NCI-H446 (cell line): Measurements from ENCODE around the gene SETBP1.

Source experiments
- DNase-seq, 2 experiments: peaks; one replicate each; lab custom pipeline; 2025; lab: John Stamatoyannopoulos, UW

The SETBP1 gene

DNA sequence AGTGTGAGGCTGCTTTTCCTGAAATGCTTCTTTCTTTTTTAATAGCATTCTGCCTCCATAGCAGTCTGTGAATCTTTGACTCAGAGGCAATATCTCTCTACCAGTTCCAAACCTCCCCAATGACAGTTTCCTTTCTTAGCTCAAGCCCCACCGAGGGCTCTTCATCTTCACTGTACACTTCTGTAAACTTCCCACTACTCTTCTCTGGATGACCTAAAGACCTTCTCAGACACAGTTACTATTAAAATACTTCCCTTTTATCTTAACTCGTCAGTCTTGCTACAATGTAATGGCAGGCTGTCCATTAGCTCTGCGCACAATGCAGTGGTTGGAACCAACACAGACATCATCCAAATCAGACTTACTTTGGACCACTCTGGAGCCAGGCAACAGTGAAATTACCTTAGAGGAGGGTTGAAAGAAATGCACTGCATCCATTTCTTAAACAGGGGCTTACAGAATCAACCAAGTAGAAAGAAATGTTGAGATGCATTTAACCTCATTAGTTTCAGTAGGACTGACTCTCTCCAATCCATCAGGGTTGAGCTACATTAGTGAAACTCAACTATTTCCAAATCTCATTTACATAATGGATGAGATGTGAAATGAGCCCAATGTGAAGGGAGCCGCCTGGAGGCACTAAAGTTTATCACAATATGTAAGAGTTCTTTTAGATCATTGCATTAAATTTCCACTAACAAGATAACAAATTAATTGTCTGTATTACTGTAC lies 343.8 kb downstream of the SETBP1 start:
- DNase-seq = no peak

DNA sequence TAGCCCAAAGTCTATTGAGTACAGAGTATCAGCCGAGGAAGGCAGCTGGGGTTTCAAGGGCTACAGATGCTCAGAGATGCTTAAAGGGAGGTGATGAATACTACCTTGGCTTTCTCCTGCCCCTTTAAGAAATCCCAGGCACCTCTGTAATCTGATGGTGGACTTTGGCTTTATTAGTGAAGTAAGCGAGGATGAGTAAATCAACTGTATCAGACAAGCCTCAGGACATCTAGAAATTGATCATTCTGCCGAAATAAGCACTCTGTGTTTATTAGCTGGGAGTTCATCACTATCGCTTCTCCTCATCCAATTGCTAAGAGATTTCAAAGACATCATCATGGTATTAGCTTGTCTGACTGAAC lies 344.4 kb downstream of the SETBP1 start:
- no peak for DNase-seq

DNA sequence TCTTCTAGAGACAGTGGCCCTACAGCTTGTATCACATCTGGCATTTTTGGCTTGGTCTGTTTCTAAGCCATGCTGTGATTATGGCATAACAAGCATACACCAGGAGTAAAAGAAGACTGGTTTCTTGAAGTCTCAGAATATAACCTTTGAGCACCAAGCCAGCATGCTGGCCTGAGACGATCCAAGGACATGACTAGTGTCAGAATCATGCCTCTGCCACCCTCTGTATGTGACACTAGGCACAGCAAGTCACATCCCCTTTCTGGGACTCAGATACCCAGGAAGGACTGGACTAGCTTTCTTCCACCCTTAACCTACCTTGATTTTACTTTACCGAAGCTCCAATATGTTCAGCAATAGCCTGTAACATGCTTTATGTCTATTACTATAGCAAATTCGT lies 345.5 kb downstream of the SETBP1 start:
- DNase-seq = no peak

DNA sequence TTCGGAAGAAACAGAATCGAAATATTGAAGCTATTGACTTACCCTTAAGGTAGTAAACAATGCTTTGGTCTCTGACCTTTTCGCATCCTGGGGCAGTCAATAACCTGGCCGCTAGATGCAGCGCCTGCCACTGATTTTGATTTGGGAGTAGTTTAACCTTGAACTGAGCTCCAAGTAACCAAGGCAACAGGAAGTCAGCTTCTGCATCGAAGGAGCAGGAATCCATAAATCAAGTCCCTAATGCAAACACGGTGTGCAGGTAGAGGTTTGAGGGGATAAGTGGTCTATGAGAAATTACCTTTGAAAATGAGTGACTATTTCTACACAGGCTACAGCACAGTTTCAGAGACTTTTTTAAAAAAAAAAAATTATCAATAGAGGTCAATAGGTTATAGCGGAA lies 353.5 kb downstream of the SETBP1 start:
- DNase-seq = no peak

DNA sequence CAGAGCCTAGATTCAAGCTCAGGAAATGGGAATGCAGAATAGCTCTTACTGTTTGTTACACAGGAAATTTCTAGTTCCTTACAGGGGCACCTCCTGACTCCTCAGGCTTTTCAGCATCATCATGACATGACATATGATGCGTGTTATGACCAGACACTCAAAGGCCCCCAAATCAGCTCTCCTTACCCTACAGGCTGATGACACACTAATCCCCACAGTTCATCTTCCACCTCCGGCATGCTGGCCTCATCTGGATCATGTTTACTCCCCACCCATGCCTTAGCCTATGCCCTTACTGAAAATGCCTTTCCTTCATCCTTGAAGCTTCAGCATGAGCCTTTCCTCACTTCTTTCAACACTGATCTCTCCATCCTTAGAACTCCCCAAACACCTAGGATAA lies 356.9 kb downstream of the SETBP1 start:
- DNase-seq = no peak

DNA sequence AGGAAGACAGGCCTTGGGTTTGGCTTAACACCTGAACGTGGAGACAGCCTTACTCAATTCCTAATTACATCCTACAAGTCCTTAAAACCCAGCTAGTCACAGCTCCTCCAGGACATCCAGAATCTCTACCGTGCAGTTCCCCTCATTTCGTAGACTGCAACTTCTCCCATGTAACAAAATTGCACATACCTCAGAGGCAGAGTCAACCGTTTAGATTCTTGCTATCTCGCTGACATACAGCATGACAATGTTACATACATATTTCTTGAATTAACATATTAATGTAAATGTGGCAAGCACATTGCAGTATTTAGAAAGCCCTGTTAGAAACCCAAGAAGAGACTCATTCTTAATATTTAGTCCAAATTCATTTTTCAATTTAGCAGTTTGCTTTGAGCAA lies 358.7 kb downstream of the SETBP1 start:
- no peak for DNase-seq

DNA sequence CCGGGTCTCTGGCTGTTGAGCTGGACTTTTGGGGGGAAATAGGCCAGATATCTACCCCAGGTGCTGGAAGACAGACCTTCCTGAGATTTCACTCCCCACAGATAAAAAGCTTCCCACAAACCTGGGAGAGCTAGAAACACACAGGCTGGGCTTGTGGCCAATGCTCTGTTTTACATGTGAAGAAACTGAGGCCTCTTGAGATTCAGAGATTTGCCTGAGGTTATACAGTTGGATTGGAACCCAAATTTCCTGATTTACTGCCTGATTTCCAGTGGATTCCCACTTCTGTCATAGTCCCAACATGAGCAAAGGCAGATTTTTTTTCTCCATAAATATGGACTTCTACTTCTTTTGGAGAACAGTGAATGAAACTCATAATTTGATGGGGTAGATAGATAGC lies 360.2 kb downstream of the SETBP1 start:
- no peak for DNase-seq

DNA sequence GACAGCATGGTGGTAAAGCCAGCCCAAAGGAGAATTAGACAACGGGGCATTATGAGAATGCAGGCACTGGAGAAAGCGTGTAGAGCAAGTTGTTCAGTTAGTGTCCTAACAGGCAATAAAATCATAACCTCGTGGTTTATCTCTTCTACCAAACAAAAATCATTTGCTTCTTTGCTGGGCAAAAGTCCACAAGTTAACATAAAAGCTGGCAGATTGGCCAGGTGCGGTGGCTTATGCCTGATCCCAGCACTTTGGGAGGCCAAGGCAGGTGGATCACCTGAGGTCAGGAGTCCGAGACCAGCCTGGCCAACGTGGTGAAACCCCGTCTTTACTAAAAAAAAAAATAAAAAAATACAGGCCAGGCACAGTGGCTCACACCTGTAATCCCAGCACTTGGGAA lies 364.1 kb downstream of the SETBP1 start:
- DNase-seq = no peak

DNA sequence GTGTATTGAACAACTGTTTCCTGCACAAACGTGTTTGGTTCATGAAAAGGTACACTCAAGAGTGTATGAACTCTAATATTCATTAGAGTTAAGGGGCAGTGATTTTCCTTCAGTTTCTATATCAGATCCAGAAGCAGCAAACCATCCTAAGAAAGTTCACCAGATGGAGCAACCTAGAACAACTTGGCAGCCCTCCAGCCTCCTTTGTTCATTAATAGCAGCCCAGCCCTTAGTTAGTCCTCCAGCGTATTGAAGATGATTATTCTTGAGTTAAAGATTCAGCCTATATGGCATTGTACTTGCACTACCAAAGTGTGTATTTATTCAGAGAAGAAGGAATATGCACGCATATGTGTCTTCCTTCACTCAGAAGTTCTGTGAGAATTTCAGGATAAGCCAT lies 365.5 kb downstream of the SETBP1 start:
- peak; percentile 38 to 83 for DNase-seq

DNA sequence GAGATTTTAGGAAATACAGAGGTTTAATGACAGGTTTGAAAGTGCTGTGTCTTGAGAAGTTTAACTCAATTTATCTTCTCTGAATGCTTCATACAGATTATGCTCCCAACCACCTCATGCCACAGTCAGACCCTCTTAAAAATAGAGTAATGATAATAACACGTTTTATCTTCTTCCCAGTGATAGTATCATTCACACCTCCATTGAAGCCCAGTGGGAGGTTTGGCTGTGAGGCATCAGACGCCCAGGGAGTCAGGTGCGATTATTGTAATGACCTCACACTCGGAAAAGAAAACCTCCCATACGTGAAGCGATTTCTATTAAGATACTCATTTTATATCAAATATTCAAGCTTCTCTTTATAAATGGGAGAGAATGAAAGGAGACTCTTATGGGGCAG lies 366.3 kb downstream of the SETBP1 start:
- DNase-seq = no peak

DNA sequence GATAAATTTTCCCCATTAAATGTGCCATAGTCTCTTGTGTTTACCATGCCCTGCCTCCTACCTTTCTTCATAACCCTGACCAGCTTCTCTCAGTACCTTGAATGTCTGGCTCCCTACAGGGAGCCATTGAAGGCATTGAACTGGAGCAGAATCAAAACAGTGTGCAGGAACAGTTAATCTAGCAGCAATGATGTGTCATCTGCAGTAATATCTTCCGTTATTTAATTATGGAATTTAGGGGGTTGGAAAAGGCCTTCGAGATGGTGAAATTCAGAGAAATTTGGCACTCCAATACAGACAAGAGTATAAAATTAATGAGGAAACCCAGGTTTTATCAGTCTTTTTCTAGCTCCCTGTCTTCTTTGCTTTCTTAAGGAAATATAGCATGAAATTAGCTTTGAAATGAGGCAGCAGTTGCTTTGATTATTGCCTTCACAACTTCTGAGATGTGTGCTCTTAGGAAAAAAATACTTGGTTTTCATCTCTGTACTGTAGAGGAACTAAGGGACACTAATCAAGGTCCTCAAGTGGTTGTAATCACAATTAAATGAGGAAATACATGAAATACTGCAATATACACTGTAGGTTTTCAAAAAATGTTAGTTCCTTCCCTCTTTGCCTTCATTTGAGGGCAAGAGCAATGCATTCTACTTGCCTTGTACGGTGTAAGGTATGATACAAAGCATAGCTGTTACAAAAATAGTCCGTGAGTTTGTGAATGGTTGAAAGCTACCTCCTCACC lies 369.1 kb downstream of the SETBP1 start:
- peak in 1 of 2 experiments; percentile 18 for DNase-seq

DNA sequence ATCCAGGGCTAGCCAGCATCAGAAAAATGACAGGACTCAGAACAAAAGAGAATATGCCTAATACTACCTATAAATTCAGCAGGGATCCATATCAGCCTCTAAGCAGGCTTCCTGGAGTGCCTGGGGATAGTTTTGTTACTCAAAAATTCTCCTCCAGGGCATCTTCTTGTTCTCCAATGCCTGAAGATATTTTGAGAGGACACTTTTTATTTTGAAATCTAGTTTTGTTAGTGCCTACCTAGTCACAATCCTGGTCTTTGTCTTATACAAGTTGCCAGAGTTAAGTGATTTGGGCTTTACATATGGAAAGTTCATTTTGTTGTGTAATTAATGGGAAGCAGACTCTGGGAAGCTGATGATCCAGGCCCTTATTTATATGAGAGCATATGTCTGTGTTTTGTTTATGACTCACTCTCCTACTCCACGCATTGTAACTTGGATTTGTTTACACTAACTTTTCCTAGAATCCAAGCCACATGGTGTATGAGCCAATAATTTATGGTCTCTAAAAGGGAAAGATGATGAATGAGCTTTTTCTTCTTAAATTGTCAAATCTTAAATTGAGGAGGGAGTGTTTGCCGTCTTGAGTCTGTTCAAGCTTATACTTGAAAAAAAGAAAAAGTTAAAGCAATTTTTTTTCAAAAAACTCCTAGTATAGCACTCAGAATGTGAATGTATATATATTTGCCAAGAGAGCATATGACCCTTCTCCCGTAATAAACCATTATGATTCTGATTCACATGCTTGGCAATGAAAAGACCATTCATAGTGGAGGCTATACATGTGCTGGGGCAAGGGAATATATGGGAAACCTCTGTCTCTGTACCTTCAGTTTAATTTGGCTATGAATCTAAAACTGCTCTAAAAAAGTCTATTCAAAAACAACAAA lies 370.3 kb downstream of the SETBP1 start:
- peak; percentile 64 to 82 for DNase-seq

DNA sequence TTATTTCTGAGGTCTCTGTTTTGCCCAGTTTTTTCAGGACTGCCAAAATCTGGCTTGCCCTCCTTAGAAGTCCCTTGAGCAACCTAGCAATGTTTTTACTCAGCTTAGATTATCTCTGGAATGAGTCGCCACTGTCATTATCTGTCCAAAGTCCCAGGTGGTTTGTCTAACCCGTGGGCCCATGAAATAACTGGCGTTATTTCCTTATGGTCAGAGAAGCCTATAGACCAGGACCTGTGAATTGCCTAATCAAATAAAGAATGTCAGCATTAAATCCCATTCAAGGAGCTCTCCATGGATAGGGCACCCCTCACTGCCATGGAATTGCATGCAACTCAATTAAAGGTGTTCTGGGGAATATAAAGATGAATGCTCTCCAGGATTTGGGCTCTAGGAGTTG lies 373.9 kb downstream of the SETBP1 start:
- DNase-seq = no peak

DNA sequence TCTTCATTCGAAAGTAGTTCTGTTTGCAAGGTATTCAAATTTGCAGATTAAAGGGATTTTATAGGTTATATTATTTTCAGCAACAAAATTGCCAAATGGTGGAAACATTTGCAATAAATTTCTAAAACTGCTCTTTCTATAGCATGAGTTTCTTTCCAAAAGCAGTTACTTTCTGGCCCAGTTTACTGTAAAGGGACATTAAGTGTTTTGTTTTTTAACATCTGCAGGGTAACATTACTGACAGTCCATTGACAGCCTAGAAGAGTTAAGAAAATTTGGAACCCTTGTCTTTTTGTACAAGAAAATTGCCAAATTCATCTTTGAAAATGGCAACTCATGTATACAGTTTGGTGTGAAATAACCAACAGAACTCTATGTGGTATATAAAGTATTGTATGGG lies 375.1 kb downstream of the SETBP1 start:
- no peak for DNase-seq

DNA sequence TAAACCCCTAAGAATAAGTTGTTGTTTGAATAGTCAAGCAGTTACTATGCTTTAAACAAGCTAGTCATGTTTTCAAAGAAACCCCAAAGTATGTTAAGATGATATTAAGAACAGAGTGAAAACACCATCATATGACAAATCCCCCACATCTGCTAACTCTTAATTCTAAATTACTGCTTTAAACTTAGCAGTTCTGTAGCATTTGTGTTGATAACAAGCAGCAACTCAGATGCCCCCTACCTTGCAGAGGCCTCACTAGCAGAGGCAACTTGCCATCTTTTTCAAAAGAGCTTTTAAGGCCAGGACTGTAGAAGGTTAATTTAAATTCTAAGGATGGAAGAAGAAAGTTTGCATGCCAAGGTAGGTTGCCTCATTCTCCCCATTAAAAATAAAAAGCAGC lies 376.2 kb downstream of the SETBP1 start:
- DNase-seq = no peak

DNA sequence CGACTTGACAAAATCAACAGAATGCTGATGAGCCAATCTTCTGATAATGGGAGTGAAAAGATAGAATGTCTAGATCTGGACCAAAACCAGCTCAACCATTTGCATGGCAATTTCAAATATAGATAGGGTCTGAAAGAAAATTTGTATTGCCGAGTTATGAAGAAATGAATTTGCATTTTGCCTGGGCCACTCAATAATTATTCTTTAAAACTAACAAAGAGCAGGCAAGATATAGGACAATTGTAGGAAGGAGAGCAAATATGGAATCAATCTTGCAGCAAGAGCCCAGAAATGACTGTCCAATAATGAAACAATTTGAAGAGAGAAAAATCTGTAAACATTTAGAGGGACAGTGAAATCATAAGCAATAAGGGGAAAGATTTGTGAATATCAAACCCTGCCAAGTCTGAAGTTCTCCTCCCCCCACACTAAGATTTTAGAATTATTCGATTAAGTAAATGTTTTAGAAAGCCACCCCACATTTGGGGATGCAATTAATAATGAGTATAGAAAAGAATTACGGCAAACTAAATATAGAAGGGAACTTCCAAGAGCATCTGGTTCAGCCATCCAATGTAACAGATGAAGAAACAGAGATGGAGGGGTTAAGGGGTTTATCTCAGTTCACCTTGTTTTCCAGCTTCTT lies 377.4 kb downstream of the SETBP1 start:
- DNase-seq = no peak

DNA sequence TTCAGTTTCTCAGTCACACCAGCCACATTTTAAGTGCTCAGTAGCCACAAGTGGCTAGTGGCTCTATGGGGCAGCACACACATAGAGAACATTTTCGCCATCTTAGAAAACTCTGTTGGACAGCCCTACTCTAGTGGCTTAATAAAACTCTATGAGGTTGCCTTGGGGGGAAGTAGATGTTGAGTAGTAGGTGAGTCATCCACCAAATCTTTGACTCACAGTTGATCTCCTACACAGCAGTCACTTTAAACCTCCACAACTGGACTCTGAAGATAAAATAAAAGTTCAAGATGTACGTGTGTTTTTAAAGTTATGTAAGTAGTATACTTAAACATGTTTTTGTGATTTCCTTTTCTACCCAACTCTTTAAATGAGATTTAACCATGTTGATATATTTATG lies 379.0 kb downstream of the SETBP1 start:
- DNase-seq = no peak

DNA sequence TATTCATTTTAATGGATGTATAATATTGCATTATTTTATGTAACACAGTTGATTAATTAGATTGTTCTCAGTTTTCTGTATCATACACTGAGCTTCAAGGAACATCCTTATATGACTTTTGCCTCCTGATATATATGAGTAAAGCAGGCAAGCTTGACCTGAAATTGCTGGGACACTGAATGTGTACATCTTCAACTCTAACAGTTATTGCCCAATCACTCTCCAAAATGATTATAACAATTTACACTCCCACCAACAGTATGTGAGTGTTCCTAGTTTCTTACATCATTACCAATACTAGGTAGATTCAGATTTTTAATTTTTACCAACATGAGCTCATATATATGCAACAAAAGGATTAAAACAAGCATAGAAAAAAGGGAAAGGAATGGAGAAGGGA lies 379.4 kb downstream of the SETBP1 start:
- DNase-seq = no peak

DNA sequence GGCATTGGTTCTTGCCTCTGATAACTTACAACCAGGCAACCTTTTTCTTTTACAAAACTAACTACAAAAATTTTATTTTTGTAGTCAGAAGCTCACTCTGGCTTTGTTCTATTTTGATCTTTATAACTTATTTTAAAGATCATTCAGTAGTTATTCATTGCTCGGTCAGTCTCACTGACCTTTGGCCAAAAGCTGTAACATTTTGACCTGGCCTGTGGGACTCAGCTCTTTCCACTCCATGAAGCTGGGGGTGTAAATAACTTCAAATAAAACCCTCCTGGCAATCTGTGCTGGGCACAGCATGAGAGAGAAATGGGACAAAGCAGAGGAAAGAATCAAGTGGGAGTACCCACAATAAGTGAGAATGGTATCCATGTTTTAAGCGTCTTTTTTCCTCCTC lies 380.7 kb downstream of the SETBP1 start:
- no peak for DNase-seq

DNA sequence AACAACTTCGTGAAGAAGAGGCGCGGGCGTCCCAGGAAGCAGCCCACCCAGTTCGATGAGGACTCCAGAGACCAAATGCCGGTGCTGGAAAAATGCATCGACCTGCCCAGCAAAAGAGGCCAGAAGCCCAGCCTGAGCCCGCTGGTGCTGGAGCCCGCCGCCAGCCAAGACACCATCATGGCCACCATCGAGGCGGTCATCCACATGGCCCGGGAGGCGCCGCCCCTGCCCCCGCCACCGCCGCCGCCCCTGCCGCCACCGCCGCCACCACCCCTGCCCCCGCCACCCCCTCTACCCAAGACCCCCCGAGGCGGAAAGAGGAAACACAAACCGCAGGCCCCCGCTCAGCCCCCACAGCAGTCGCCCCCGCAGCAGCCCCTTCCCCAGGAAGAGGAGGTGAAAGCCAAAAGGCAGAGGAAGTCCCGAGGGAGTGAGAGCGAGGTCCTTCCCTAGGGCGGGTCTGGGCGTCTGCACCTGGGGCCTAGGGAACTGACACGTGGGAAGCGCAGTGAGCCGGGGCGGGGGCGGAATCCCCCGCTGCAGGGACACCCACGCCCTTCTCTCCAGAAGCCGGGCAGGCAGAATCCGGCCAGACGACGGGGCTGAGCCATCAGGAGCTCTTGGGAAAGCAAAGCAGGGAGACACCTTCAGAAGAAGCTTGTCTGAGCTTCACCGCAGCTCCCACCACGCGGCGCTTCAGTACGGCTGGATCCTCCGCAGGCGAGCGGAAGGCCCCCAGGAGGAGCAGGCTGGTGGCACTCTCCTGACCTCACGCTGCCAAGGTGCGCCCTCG lies 382.8 kb downstream of the SETBP1 start:
- no peak for DNase-seq

DNA sequence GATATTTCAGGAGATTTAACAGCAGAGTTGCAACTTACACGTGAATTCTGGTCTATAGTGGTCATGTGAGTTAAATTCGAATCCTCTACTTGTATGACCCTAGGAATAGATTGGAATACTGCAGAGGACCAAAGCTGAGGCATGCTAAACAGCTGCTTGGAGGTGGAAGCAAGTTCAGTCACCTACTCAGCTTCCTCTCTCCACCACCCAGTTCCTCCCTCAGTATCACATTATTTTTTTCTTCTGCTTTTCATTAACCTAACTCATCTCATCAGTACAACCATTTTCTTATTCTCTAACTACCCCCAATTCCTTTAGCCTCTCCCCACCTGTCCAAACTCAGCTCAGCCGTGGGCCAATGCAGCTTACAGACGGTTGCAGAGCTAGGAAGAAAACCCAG lies 385.5 kb downstream of the SETBP1 start:
- DNase-seq = no peak

DNA sequence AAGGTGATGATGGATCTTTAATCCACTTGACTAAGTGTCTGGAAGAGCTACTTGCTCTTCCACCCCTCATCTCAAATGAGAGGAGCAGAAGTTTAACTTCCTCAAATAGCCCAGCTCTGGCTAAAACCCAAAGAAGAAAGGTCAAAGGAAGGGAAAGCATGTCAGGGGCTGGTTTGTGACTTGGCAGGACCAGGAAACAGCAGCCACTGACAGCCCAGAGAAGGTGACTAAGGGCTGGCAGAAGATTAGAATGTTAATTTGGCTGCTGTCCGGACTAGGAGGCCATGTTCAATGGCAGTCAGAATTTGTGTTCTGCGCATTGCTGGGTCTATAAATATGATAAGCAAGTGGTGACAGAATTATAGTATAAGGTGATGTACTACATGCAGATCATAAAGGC lies 386.2 kb downstream of the SETBP1 start:
- DNase-seq = peak in 1 of 2 experiments; percentile 45
